H9 (cell line): ENCODE data around the gene KLHL12. TPM values are rescaled to one million over a fixed set of nuclear protein-coding genes. Genes with fewer than 3 reads are reported as not detected.

Source experiments
- DNase-seq: peaks from one replicate; pipeline ENCODE4 v3.0.0-alpha.2; 2017
- H2AFZ ChIP-seq: one replicate; pipeline ENCODE4 v1.6.1; 2013; ENCODE audit warnings: mild to moderate bottlenecking, low read length, control low read depth, moderate library complexity
- H2AK5ac ChIP-seq: 2 replicates; pipeline ENCODE4 v1.6.1; 2013; ENCODE audit warnings: low read length, control low read depth, mixed read lengths; ENCODE audit not compliant: insufficient read length
- H2BK120ac ChIP-seq: one replicate; pipeline ENCODE4 v1.6.1; 2013; ENCODE audit warnings: low read depth, mild to moderate bottlenecking, low read length, control low read depth, inconsistent platforms; ENCODE audit not compliant: poor library complexity, severe bottlenecking
- H2BK12ac ChIP-seq: 2 replicates; pipeline ENCODE4 v1.6.1; 2013; ENCODE audit warnings: low read length, control low read depth, mixed read lengths, low read depth; ENCODE audit not compliant: insufficient read length
- H2BK15ac ChIP-seq: 2 replicates; pipeline ENCODE4 v1.6.1; 2013; ENCODE audit warnings: low read depth, low read length, control low read depth
- H2BK20ac ChIP-seq: one replicate; pipeline ENCODE4 v1.6.1; 2013; ENCODE audit warnings: low read depth, mild to moderate bottlenecking, low read length, control low read depth, inconsistent platforms; ENCODE audit not compliant: poor library complexity, severe bottlenecking
- H2BK5ac ChIP-seq: 2 replicates; pipeline ENCODE4 v1.6.1; 2013; ENCODE audit warnings: low read length, control low read depth, mixed read lengths; ENCODE audit not compliant: insufficient read length
- H3K14ac ChIP-seq: 2 replicates; pipeline ENCODE4 v1.6.1; 2013; ENCODE audit warnings: low read length, control low read depth; ENCODE audit not compliant: insufficient read depth
- H3K18ac ChIP-seq: 2 replicates; pipeline ENCODE4 v1.6.1; 2013; ENCODE audit warnings: low read depth, mild to moderate bottlenecking, mixed read lengths, low read length, control low read depth; ENCODE audit not compliant: insufficient read length
- H3K23ac ChIP-seq: 2 replicates; pipeline ENCODE4 v1.6.1; 2013; ENCODE audit warnings: low read length, control low read depth, mixed read lengths, low read depth; ENCODE audit not compliant: insufficient read length
- H3K23me2 ChIP-seq: 2 replicates; pipeline ENCODE4 v1.6.1; 2013; ENCODE audit warnings: low read depth, mild to moderate bottlenecking, mixed read lengths, low read length, control low read depth; ENCODE audit not compliant: insufficient read length, poor library complexity, severe bottlenecking
- H3K27ac ChIP-seq: 2 replicates; pipeline ENCODE4 v1.5.1; 2013; ENCODE audit warnings: low read length, control low read depth, mixed read lengths, low read depth; ENCODE audit not compliant: insufficient read length
- H3K27me3 ChIP-seq: 2 replicates; pipeline ENCODE4 v1.6.1; 2013; ENCODE audit warnings: low read length, control low read depth, inconsistent platforms; ENCODE audit not compliant: insufficient read depth
- H3K4ac ChIP-seq: 2 replicates; pipeline ENCODE4 v1.6.1; 2013; ENCODE audit warnings: low read depth, mild to moderate bottlenecking, control low read depth, inconsistent platforms, low read length, moderate library complexity
- H3K4me1 ChIP-seq: 2 replicates; pipeline ENCODE4 v1.6.1; 2013; ENCODE audit warnings: low read length, control low read depth, inconsistent platforms; ENCODE audit not compliant: insufficient read depth
- H3K4me2 ChIP-seq: 2 replicates; pipeline ENCODE4 v1.6.1; 2013; ENCODE audit warnings: low read length, control low read depth, mixed read lengths; ENCODE audit not compliant: insufficient read length, insufficient read depth
- H3K56ac ChIP-seq: 2 replicates; pipeline ENCODE4 v1.6.1; 2013; ENCODE audit warnings: low read depth, mild to moderate bottlenecking, mixed read lengths, low read length, control low read depth; ENCODE audit not compliant: insufficient read length
- H3K79me1 ChIP-seq: 2 replicates; pipeline ENCODE4 v1.6.1; 2013; ENCODE audit warnings: low read depth, mild to moderate bottlenecking, moderate library complexity, low read length, control low read depth, inconsistent platforms; ENCODE audit not compliant: insufficient read depth, poor library complexity, severe bottlenecking
- H3K79me2 ChIP-seq: 2 replicates; pipeline ENCODE4 v1.6.1; 2013; ENCODE audit warnings: low read length, control low read depth, inconsistent platforms; ENCODE audit not compliant: insufficient read depth
- H3K9ac ChIP-seq: 2 replicates; pipeline ENCODE4 v1.6.1; 2013; ENCODE audit warnings: low read length, control low read depth, mixed read lengths; ENCODE audit not compliant: insufficient read length; ENCODE audit errors: extremely low read depth
- H3K9me3 ChIP-seq: one replicate; pipeline ENCODE4 v1.6.1; 2013; ENCODE audit warnings: low read depth, low read length, inconsistent platforms; ENCODE audit not compliant: control insufficient read depth
- H3T11ph ChIP-seq: one replicate; pipeline ENCODE4 v1.6.1; 2013; ENCODE audit warnings: mild to moderate bottlenecking, low read length, control low read depth, inconsistent platforms
- H4K20me1 ChIP-seq: one replicate; pipeline ENCODE4 v1.6.1; 2013; ENCODE audit not compliant: control insufficient read depth, insufficient read length, insufficient read depth
- H4K5ac ChIP-seq: 2 replicates; pipeline ENCODE4 v1.6.1; 2013; ENCODE audit warnings: low read depth, mild to moderate bottlenecking, mixed read lengths, low read length, control low read depth; ENCODE audit not compliant: insufficient read length
- H4K8ac ChIP-seq: replicated peaks from 2 replicates; pipeline ENCODE4 v1.6.1; 2013; ENCODE audit warnings: low read length, control low read depth, mixed read lengths, low read depth; ENCODE audit not compliant: insufficient read length
- H4K91ac ChIP-seq: 2 replicates; pipeline ENCODE4 v1.6.1; 2013; ENCODE audit warnings: low read depth, mild to moderate bottlenecking, moderate library complexity, mixed read lengths, low read length, control low read depth; ENCODE audit not compliant: insufficient read length
- H3K27ac Mint-ChIP-seq, 3 experiments: 2 replicates in 2 of 3; 3 replicates in 1 of 3; pipeline ENCODE4 v1.8.0; 2020 to 2021; ENCODE audit warnings: mixed read lengths in 3 of 3, mild to moderate bottlenecking in 1 of 3, moderate library complexity in 1 of 3
- H3K27me3 Mint-ChIP-seq: 2 replicates; pipeline ENCODE4 v1.8.0; 2021; ENCODE audit warnings: low read depth, mild to moderate bottlenecking, moderate library complexity, mixed read lengths
- H3K36me3 Mint-ChIP-seq, 3 experiments: 2 replicates in 2 of 3; 3 replicates in 1 of 3; pipeline ENCODE4 v1.8.0; 2020 to 2021; ENCODE audit warnings: low read depth in 3 of 3, mixed read lengths in 3 of 3; ENCODE audit not compliant: insufficient read depth in 1 of 3
- H3K4me1 Mint-ChIP-seq, 2 experiments: 2 replicates each; pipeline ENCODE4 v1.8.0; 2020; ENCODE audit warnings: mixed read lengths in 2 of 2
- H3K4me3 Mint-ChIP-seq, 2 experiments: 2 replicates in 1 of 2; 3 replicates in 1 of 2; pipeline ENCODE4 v1.8.0; 2020 to 2021; ENCODE audit warnings: mild to moderate bottlenecking in 2 of 2, mixed read lengths in 2 of 2, moderate library complexity in 1 of 2
- H3K9me3 Mint-ChIP-seq, 2 experiments: 2 replicates in 1 of 2; 3 replicates in 1 of 2; pipeline ENCODE4 v1.8.0; 2020; ENCODE audit warnings: mild to moderate bottlenecking in 2 of 2, mixed read lengths in 2 of 2, moderate library complexity in 1 of 2
- CTCF ChIP-seq: fragments of 200-600 bp; sonication (generic); conservative IDR thresholded peaks from 3 replicates; pipeline ENCODE4 v1.8.0; 2021; ENCODE audit warnings: antibody characterized with exemption, mild to moderate bottlenecking
- WGBS: extraction: QIAGEN DNeasy Blood & Tissue Kit; methylation state at CpG from one replicate; pipeline ENCODE4 v1.1.7; 2013; ENCODE audit warnings: missing lambda C conversion rate, low lambda C conversion rate, mixed read lengths; ENCODE audit not compliant: insufficient read length; ENCODE audit errors: extremely low coverage; 5-methylcytosine and 5-hydroxymethylcytosine counted together
- total RNA-seq: library from RNA; stranded (reverse); gene quantifications from 2 replicates; pipeline ENCODE4 v1.2.1, GENCODE V29; 2021

Gene KLHL12
- total RNA-seq, 1 experiment from 2014 or later = 38.4 TPM

GRCh38 chr1:202890392-202890791 is 36.6 kb downstream of the KLHL12 start:
- no peak overlapping the region for H4K91ac ChIP-seq
- no peak overlapping the region for H3T11ph ChIP-seq
- no peak overlapping the region for H3K4me3 Mint-ChIP-seq
- H4K8ac ChIP-seq = no peak overlapping the region
- H3K23me2 ChIP-seq = no peaks in the 10 kb centered on the region
- no peaks in the 10 kb centered on the region for H3K27me3 Mint-ChIP-seq
- no peak overlapping the region for H2AFZ ChIP-seq
- DNase-seq = no peak
- no peaks in the 10 kb centered on the region for H3K79me2 ChIP-seq
- no peak overlapping the region for H2BK20ac ChIP-seq
- H3K9me3 Mint-ChIP-seq = no peaks in the 10 kb centered on the region
- no peak overlapping the region for H3K56ac ChIP-seq
- no peak overlapping the region for H2BK120ac ChIP-seq
- no peaks in the 10 kb centered on the region for H3K9me3 ChIP-seq
- no peak overlapping the region for H2BK12ac ChIP-seq
- H2BK5ac ChIP-seq = no peak overlapping the region
- H3K4me2 ChIP-seq = no peak overlapping the region
- H3K27ac ChIP-seq = no peak overlapping the region
- no peak overlapping the region for H2AK5ac ChIP-seq
- H2BK15ac ChIP-seq = no peak overlapping the region
- peaks cover 8 to 35% (median 31%) of the 10 kb centered on the region in 3 experiments; a peak in 5 of 7 replicates for H3K36me3 Mint-ChIP-seq
- no peak overlapping the region for H4K5ac ChIP-seq
- H3K4me1 ChIP-seq = no peaks in the 10 kb centered on the region; the same call in 1 of the 2 replicates
- H3K18ac ChIP-seq = no peak overlapping the region
- H4K20me1 ChIP-seq = no peaks in the 10 kb centered on the region
- no peak for TF ChIP-seq CTCF
- H3K14ac ChIP-seq = no peak overlapping the region
- H3K27me3 ChIP-seq = no peaks in the 10 kb centered on the region
- H3K4me1 Mint-ChIP-seq = peaks cover 17 to 20% of the 10 kb centered on the region in 2 experiments
- H3K79me1 ChIP-seq = no peaks in the 10 kb centered on the region
- no peak overlapping the region for H3K4ac ChIP-seq
- 100% methylated on average over 2 of the region's 4 CpGs for WGBS
- H3K9ac ChIP-seq = no peak overlapping the region
- H3K23ac ChIP-seq = no peak overlapping the region
- no peak overlapping the region for H3K27ac Mint-ChIP-seq
